Measurements from ENCODE around the gene CNOT9.

DNA sequence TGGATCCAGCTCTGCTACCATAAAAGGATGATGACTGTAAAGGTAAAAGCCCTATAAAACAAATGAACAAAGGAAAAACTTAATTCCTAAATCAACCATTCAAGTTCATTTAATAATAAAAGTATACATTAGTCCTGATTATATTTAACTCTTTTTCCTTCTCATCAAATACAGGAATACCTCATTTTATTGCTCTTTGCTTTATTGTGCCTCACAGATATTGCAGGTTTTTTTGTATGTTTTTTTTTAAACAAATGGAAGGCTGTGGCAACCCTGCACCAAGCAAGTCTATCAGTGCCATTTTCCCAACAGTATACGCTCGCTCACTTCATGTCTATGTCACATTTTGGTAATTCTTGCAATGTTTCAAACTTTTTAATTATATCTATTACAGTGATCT, 38.6 kb upstream of the CNOT9 start:
- TF ChIP-seq, protein P1, sequence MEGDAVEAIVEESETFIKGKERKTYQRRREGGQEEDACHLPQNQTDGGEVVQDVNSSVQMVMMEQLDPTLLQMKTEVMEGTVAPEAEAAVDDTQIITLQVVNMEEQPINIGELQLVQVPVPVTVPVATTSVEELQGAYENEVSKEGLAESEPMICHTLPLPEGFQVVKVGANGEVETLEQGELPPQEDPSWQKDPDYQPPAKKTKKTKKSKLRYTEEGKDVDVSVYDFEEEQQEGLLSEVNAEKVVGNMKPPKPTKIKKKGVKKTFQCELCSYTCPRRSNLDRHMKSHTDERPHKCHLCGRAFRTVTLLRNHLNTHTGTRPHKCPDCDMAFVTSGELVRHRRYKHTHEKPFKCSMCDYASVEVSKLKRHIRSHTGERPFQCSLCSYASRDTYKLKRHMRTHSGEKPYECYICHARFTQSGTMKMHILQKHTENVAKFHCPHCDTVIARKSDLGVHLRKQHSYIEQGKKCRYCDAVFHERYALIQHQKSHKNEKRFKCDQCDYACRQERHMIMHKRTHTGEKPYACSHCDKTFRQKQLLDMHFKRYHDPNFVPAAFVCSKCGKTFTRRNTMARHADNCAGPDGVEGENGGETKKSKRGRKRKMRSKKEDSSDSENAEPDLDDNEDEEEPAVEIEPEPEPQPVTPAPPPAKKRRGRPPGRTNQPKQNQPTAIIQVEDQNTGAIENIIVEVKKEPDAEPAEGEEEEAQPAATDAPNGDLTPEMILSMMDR (IDR thresholded peaks at IDR 0.05), result no peak
- TF ChIP-seq POLR2A (IDR thresholded peaks at IDR 0.05), result no peak
